A549 (cell line): ENCODE data around the gene NMRAL1. TPM values are rescaled to one million over a fixed set of nuclear protein-coding genes. Genes with fewer than 3 reads are reported as not detected.

Experiments
- ATAC-seq, 2 experiments: fragments of 200-7000 bp in 1 of 2; fragments of >200 bp in 1 of 2; cut with Nextera tagmentation in 1 of 2; cut with Tn5 transposase in 1 of 2; 3 replicates each; pipeline versions ENCODE4 v1.8.0 to v1.9.1; 2018 to 2020; ENCODE audit warnings: mild to moderate bottlenecking in 1 of 2, moderate library complexity in 1 of 2
- CTCF ChIA-PET: fragments of 300-600 bp; sonication (Branson Sonifier 250); formaldehyde crosslinking; extraction: SDS; loops from one replicate; lab custom pipeline; 2021; ENCODE audit warnings: antibody characterized with exemption, inconsistent platforms; lab: Yijun Ruan, JAX
- POLR2A ChIA-PET: fragments of 350-600 bp; formaldehyde crosslinking; extraction: SDS; loops from one replicate; lab custom pipeline; 2021; ENCODE audit warnings: antibody characterized with exemption, inconsistent platforms; lab: Yijun Ruan, JAX
- DNase-seq, 2 experiments: peaks; one replicate each; pipeline versions ENCODE4 v3.0.0 to v3.0.0-alpha.2; 2011 to 2016; ENCODE audit warnings: low read depth in 1 of 2, low spot score in 1 of 2
- FAIRE-seq: peaks from 2 replicates; lab custom pipeline; 2011; peaks lifted over from hg19 to GRCh38; lab: Jason Lieb, UNC
- H3K27ac ChIP-seq, 2 experiments: fragments of >200 bp; sonication (Bioruptor Twin); formaldehyde crosslinking; 3 replicates each; pipeline ENCODE4 v1.5.1; 2016 to 2017
- H3K4me1 ChIP-seq: fragments of >200 bp; sonication (Bioruptor Twin); formaldehyde crosslinking; 3 replicates; pipeline ENCODE4 v1.6.1; 2016
- H3K4me2 ChIP-seq: fragments of >200 bp; sonication (Bioruptor Twin); formaldehyde crosslinking; 3 replicates; pipeline ENCODE4 v1.6.1; 2016
- H3K4me3 ChIP-seq: fragments of >200 bp; sonication (Bioruptor Twin); formaldehyde crosslinking; 3 replicates; pipeline ENCODE4 v1.5.1; 2016
- H3K9me3 ChIP-seq: fragments of >200 bp; sonication (Bioruptor Twin); formaldehyde crosslinking; 3 replicates; pipeline ENCODE4 v1.6.1; 2016
- BHLHE40 ChIP-seq: IDR thresholded peaks from 2 replicates; pipeline ENCODE4 v1.6.1; 2012; ENCODE audit warnings: low read depth, low read length, inconsistent platforms
- CBX2 ChIP-seq: fragments of 200-600 bp; sonication (generic); IDR thresholded peaks from 2 replicates; pipeline ENCODE4 v1.6.1; 2016; ENCODE audit warnings: low read depth, mild to moderate bottlenecking, borderline replicate concordance
- CHD4 ChIP-seq: fragments of 200-600 bp; sonication (generic); IDR thresholded peaks from 2 replicates; pipeline ENCODE4 v1.6.1; 2016; ENCODE audit warnings: antibody characterized with exemption, mild to moderate bottlenecking, borderline replicate concordance
- EHMT2 ChIP-seq: fragments of 200-600 bp; sonication (generic); IDR thresholded peaks from 2 replicates; pipeline ENCODE4 v1.6.1; 2016; ENCODE audit warnings: antibody characterized with exemption, low read depth, mild to moderate bottlenecking, moderate library complexity
- FOSB ChIP-seq: fragments of 250-450 bp; sonication (Bioruptor Pico); IDR thresholded peaks from 2 replicates; pipeline ENCODE4 v1.5.0; 2020; ENCODE audit warnings: mild to moderate bottlenecking, moderate library complexity
- HEYL ChIP-seq: fragments of 250-450 bp; sonication (Bioruptor Pico); IDR thresholded peaks from 2 replicates; pipeline ENCODE4 v1.8.0; 2021; ENCODE audit warnings: mild to moderate bottlenecking, moderate library complexity
- HOXA7 ChIP-seq: fragments of 250-450 bp; sonication (Bioruptor Pico); IDR thresholded peaks from 2 replicates; pipeline ENCODE4 v1.5.0; 2020; ENCODE audit warnings: mild to moderate bottlenecking, moderate library complexity
- HOXB13 ChIP-seq: fragments of 250-450 bp; sonication (Bioruptor Pico); IDR thresholded peaks from 2 replicates; pipeline ENCODE4 v1.5.0; 2020; ENCODE audit warnings: low read depth, mild to moderate bottlenecking, moderate library complexity
- HOXB5 ChIP-seq: fragments of 250-450 bp; sonication (Bioruptor Pico); IDR thresholded peaks from 2 replicates; pipeline ENCODE4 v1.5.0; 2020; ENCODE audit warnings: mild to moderate bottlenecking, moderate library complexity
- JUN ChIP-seq, 2 experiments: fragments of >200 bp; sonication (Bioruptor Twin); formaldehyde crosslinking; IDR thresholded peaks; 2 replicates in 1 of 2; 3 replicates in 1 of 2; pipeline ENCODE4 v1.6.1; 2016 to 2017
- JUNB ChIP-seq: fragments of >200 bp; sonication (Bioruptor Twin); formaldehyde crosslinking; IDR thresholded peaks from 2 replicates; pipeline ENCODE4 v1.6.1; 2016
- KDM5A ChIP-seq: fragments of 200-600 bp; sonication (generic); IDR thresholded peaks from 2 replicates; pipeline ENCODE4 v1.6.1; 2016; ENCODE audit warnings: antibody characterized with exemption, mild to moderate bottlenecking
- MAZ ChIP-seq: fragments of 150-350 bp; IDR thresholded peaks from 2 replicates; pipeline ENCODE4 v1.6.1; 2014; ENCODE audit warnings: antibody characterized with exemption, low read depth, low read length, borderline replicate concordance
- MYC ChIP-seq: IDR thresholded peaks from 2 replicates; pipeline ENCODE4 v1.6.1; 2012; ENCODE audit warnings: mild to moderate bottlenecking, inconsistent platforms, low read length, improper control_type of control experiment, borderline replicate concordance
- NFE2L2 ChIP-seq: fragments of 150-350 bp; conservative IDR thresholded peaks from 2 replicates; pipeline ENCODE4 v1.6.1; 2014; ENCODE audit warnings: low read length
- NPAS2 ChIP-seq: fragments of 250-450 bp; sonication (Bioruptor Pico); IDR thresholded peaks from 2 replicates; pipeline ENCODE4 v1.8.0; 2022; ENCODE audit warnings: mild to moderate bottlenecking, moderate library complexity, borderline replicate concordance
- NR3C1 ChIP-seq: fragments of >200 bp; sonication (Bioruptor Twin); formaldehyde crosslinking; IDR thresholded peaks from 3 replicates; pipeline ENCODE4 v1.6.1; 2017
- PHF8 ChIP-seq: fragments of 200-600 bp; sonication (generic); IDR thresholded peaks from 2 replicates; pipeline ENCODE4 v1.6.1; 2016; ENCODE audit warnings: low read depth, mild to moderate bottlenecking, antibody characterized with exemption, moderate library complexity, borderline replicate concordance
- POLR2AphosphoS2 ChIP-seq: conservative IDR thresholded peaks from 2 replicates; pipeline ENCODE4 v1.6.1; 2012; ENCODE audit warnings: low read length, improper control_type of control experiment, inconsistent platforms
- RARB ChIP-seq: fragments of 250-450 bp; sonication (Bioruptor Pico); IDR thresholded peaks from 2 replicates; pipeline ENCODE4 v1.8.0; 2021; ENCODE audit warnings: mild to moderate bottlenecking, moderate library complexity
- SREBF2 ChIP-seq: fragments of 450-650 bp; IDR thresholded peaks from 2 replicates; pipeline ENCODE4 v1.6.1; 2014; ENCODE audit warnings: mild to moderate bottlenecking, moderate library complexity
- ZNF302 ChIP-seq: fragments of 250-450 bp; sonication (Bioruptor Pico); IDR thresholded peaks from 2 replicates; pipeline ENCODE4 v1.9.0; 2021; ENCODE audit warnings: inconsistent platforms, mild to moderate bottlenecking, moderate library complexity
- WGBS: methylation state at CpG from one replicate; pipeline ENCODE4 v1.1.6; 2017; ENCODE audit errors: missing lambda C conversion rate; 5-methylcytosine and 5-hydroxymethylcytosine counted together
- polyA plus RNA-seq, 4 experiments: library from polyadenylated mRNA; depleted of rRNA in 3 of 4; stranded (reverse); fragments of >200 nt; fragmentation: RNase III in 1 of 4; extraction: RNeasy Plus Mini Kit Qiagen cat#74134 plus additional on column Dnase treatment in 1 of 4; gene quantifications; 2 replicates in 3 of 4; 3 replicates in 1 of 4; pipeline ENCODE4 v1.2.3, GENCODE V29; 2011 to 2017
- TF ChIP-seq, protein P1 (sequence below): fragments of >200 bp; sonication (Bioruptor Twin); formaldehyde crosslinking; IDR thresholded peaks from 3 replicates; pipeline ENCODE4 v1.5.1; 2016
- TF ChIP-seq, protein P2 (sequence below): fragments of >200 bp; sonication (Bioruptor Twin); formaldehyde crosslinking; IDR thresholded peaks from 2 replicates; pipeline ENCODE4 v1.6.1; 2016
- TF ChIP-seq, protein P3 (sequence below): fragments of 450-650 bp; IDR thresholded peaks from 2 replicates; pipeline ENCODE4 v1.6.1; 2014; ENCODE audit warnings: antibody characterized with exemption

NMRAL1 gene
- polyA plus RNA-seq, 2 of the 4 experiments (the other 2 are of a cell fraction): 36.4 to 48.8 TPM

DNA sequence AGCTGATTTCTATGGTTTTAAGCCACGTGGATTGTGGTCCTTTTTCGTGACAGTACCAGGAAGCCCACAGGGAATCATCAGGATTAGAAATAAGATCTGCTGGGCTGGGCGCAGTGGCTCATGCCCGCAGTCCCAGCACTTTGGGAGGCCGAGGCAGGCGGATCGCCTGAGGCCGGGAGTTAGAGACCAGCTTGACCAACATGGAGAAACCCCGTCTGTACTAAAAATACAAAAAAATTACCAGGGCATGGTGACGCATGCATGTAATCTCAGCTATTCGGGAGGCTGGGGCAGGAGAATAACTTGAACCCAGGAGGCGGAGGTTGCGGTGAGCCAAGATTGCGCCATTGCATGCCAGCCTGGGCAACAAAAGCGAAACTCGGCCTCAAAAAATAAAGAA, 6.5 kb downstream of the NMRAL1 start:
- ATAC-seq: no peak
- Histone ChIP-seq H3K4me3 (no peak overlapping the region), H3K27ac (no peak overlapping the region), H3K4me1 (peaks cover 12% of the 10 kb centered on the region; the same call in 1 of the 3 replicates), H3K4me2 (no peak overlapping the region), H3K9me3 (no peaks in the 10 kb centered on the region)
- DNase-seq: no peak
- ChIA-PET POLR2A (no interaction called here), CTCF (interaction anchor here (0.9 to 1.4 kb wide), 4 partner anchors 14 to 118 kb away, joined by 3 to 5 read pairs (median 3); no protein-coding TSS in a partner anchor)
- FAIRE-seq: no peak
- 96% methylated on average over 16 of the region's 16 CpGs for WGBS
- TF ChIP-seq JUNB (no peak), MYC (no peak), PHF8 (no peak), HOXA7 (no peak), MAZ (no peak), NR3C1 (no peak), BHLHE40 (no peak), FOSB (CRISPR knock-in tag) (no peak), POLR2AphosphoS2 (no peak), NFE2L2 (no peak)
- TF ChIP-seq, protein P1, sequence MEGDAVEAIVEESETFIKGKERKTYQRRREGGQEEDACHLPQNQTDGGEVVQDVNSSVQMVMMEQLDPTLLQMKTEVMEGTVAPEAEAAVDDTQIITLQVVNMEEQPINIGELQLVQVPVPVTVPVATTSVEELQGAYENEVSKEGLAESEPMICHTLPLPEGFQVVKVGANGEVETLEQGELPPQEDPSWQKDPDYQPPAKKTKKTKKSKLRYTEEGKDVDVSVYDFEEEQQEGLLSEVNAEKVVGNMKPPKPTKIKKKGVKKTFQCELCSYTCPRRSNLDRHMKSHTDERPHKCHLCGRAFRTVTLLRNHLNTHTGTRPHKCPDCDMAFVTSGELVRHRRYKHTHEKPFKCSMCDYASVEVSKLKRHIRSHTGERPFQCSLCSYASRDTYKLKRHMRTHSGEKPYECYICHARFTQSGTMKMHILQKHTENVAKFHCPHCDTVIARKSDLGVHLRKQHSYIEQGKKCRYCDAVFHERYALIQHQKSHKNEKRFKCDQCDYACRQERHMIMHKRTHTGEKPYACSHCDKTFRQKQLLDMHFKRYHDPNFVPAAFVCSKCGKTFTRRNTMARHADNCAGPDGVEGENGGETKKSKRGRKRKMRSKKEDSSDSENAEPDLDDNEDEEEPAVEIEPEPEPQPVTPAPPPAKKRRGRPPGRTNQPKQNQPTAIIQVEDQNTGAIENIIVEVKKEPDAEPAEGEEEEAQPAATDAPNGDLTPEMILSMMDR: no peak

DNA sequence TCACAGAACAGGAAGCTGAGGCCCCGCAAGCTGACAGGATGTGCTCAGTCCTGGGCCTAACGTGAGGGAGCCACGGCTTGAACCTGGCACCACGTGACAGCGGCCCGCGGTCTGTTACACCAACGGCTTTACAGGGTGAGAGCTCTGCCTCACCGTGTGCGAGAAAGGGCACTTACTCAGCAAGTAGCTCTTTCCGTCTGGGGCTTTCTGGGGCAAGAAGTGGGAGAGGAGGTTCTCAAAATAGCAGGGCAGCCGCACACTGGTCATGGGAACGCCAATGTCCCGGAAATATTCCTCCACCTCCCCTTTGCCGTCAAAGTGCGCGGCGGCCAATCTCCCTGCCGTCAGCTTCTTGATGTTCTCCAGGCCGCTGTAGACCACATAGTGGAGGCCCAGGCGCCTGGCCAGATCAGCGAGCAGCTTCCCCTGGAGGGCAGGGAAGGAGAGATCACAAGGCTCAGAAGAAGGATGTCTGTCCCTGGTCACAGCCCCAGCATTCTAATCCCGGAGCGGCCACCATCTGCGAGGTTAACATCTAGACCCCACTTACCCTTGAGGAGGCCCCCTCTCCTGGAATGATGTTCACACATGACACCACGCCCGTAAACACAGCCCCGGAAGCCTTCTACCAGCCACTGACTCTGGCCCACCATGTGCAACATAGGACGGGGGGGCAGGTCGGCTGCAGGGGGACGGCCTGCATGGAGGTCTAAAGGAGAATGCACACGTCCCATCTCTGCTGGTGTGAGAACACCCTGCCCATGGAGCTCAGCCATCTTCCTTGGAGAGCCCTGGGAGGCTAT, 8.2 kb downstream of the NMRAL1 start:
- WGBS: 95% methylated on average over 31 of the region's 32 CpGs
- CTCF ChIA-PET: interaction anchor here (1.2 kb wide), 2 partner anchors 10 to 51 kb away, joined by 3 to 4 read pairs; partner anchors contain the start of gene HMOX2
- H3K4me3 ChIP-seq: no peak overlapping the region
- no peak overlapping the region for H3K27ac ChIP-seq
- ATAC-seq: no peak
- FAIRE-seq: no peak
- POLR2A ChIA-PET: no interaction called here
- TF ChIP-seq, protein P2, sequence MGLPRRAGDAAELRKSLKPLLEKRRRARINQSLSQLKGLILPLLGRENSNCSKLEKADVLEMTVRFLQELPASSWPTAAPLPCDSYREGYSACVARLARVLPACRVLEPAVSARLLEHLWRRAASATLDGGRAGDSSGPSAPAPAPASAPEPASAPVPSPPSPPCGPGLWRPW: no peak
- TF ChIP-seq EHMT2 (no peak), BHLHE40 (no peak), HOXB13 (CRISPR knock-in tag) (no peak), CHD4 (no peak), HOXB5 (CRISPR knock-in tag) (no peak), HEYL (no peak), NFE2L2 (no peak), CBX2 (no peak), KDM5A (no peak), NPAS2 (CRISPR knock-in tag) (no peak), ZNF302 (no peak), JUN (IDR thresholded peaks at IDR 0.05) (no peak), SREBF2 (no peak), RARB (CRISPR knock-in tag) (no peak)
- TF ChIP-seq, protein P3, sequence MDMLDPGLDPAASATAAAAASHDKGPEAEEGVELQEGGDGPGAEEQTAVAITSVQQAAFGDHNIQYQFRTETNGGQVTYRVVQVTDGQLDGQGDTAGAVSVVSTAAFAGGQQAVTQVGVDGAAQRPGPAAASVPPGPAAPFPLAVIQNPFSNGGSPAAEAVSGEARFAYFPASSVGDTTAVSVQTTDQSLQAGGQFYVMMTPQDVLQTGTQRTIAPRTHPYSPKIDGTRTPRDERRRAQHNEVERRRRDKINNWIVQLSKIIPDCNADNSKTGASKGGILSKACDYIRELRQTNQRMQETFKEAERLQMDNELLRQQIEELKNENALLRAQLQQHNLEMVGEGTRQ: no peak
- no peak overlapping the region for H3K4me2 ChIP-seq
- DNase-seq: no peak
- peaks cover 12% of the 10 kb centered on the region; the same call in 1 of the 3 replicates for H3K4me1 ChIP-seq
- H3K9me3 ChIP-seq: no peaks in the 10 kb centered on the region
